ENCODE data around the gene LRCH2. TPM values are rescaled to one million over a fixed set of nuclear protein-coding genes. Genes with fewer than 3 reads are reported as not detected.

The LRCH2 gene
- total and polyA plus RNA-seq, 8 donors: 0.12 to 1.0 (median 0.39) TPM

DNA sequence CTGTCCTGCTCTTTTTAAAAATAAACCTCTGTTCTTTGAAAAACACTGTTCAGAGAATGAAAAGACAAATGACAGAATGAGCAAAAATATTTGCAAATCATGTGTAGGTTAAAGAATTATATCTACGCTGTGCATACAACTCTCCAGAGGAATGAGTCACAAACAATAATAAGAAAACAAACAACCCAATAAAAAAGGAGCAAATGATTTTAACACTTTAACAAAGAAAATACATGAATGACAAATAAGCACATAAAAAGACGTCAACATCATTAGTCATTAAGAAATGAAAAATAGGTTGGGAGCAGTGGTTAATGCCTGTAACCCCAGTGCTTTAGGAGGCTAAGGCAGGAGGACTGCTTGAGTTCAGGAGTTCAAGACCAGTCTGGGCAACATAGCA lies 21.1 kb upstream of the LRCH2 start:
- Histone ChIP-seq H3K9me3 (no peaks in the 10 kb centered on the region), H3K27ac (no peak overlapping the region), H3K36me3 (no peaks in the 10 kb centered on the region), H3K4me1 (no peaks in the 10 kb centered on the region), H3K27me3 (peaks cover 0 to 12% (median 4%) of the 10 kb centered on the region in 4 donors), H3K4me3 (no peak overlapping the region)
- TF ChIP-seq CTCF (IDR thresholded peaks at IDR 0.05): no peak
- ATAC-seq (no peak), FAIRE-seq (no peak), DNase-seq (no peak)
- 59 to 61% methylated on average over 2 of the region's 2 CpGs for WGBS, 2 donors
- intact Hi-C loops (cut with DNase I): no loop called here

- peaks cover 0 to 11% (median 3%) of the 10 kb centered on the region in 4 donors for H3K27me3 ChIP-seq
- no peak overlapping the region for H3K4me3 ChIP-seq
- TF ChIP-seq CTCF (IDR thresholded peaks at IDR 0.05): no peak
- FAIRE-seq: no peak
- DNase-seq: no peak
- intact Hi-C loops (cut with DNase I): no loop called here
- no peak overlapping the region for H3K27ac ChIP-seq
- H3K36me3 ChIP-seq: no peaks in the 10 kb centered on the region
- no peak for ATAC-seq
- H3K9me3 ChIP-seq: no peaks in the 10 kb centered on the region
- H3K4me1 ChIP-seq: no peaks in the 10 kb centered on the region
- WGBS, 2 donors: 39 to 56% methylated on average over 2 of the region's 2 CpGs
Measured at GRCh38 chrX:115251458-115252233, 17.8 kb upstream of the LRCH2 start.

DNA sequence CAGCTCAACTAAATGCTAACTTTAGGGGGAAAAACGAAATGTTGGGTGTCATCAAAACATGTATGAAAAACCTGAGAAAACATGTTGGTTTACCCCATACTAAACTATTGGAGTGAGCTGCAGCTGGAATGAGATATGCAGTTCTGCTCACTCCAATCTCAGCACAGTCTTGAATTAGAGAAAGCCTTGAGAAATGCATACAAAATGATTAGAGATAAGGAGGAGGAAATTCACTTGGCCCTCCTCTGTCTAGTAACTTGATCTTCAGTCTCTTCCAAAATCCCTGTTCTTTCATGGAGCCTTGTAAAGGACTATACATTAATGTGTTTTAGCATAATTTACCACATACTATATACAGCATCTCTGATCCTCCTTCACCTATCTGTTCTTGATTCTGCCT lies 3.2 kb upstream of the LRCH2 start:
- 19 to 33% methylated on average over 1 of the region's 1 CpG for WGBS, 2 donors
- ATAC-seq (no peak), FAIRE-seq (no peak), DNase-seq (no peak)
- H3K36me3 ChIP-seq: no peaks in the 10 kb centered on the region
- intact Hi-C loops (cut with DNase I): no loop called here
- no peaks in the 10 kb centered on the region for H3K9me3 ChIP-seq
- H3K27me3 ChIP-seq: peaks cover 0 to 46% (median 3%) of the 10 kb centered on the region in 4 donors
- no peaks in the 10 kb centered on the region for H3K4me1 ChIP-seq
- TF ChIP-seq CTCF (IDR thresholded peaks at IDR 0.05): no peak
- H3K4me3 ChIP-seq: no peak overlapping the region
- no peak overlapping the region for H3K27ac ChIP-seq

DNA sequence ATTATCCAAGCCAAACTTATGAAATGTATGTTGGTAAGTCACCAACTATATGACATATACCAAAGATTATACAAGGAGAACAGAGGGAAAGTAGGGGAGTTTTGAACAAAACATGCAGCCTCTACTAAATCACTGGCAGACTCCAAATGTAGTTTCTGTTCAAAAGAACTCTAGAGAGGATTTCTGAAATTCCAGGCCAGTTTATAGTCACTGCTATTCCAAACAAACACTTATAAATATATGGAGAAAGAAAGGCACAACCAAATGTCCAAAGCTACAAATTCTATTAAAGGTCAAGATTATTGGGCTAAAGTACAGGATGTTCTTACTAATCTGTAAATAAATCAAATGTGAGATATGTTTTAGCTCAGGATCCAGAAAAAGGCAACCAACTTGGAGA lies 2.7 kb upstream of the LRCH2 start:
- ATAC-seq (no peak), DNase-seq (no peak), FAIRE-seq (no peak)
- H3K4me1 ChIP-seq: no peaks in the 10 kb centered on the region
- no peak for TF ChIP-seq CTCF (IDR thresholded peaks at IDR 0.05)
- H3K27ac ChIP-seq: no peak overlapping the region
- H3K9me3 ChIP-seq: no peaks in the 10 kb centered on the region
- intact Hi-C loops (cut with DNase I): no loop called here
- H3K36me3 ChIP-seq: no peaks in the 10 kb centered on the region
- H3K4me3 ChIP-seq: no peak overlapping the region
- H3K27me3 ChIP-seq: peaks cover 0 to 51% (median 5%) of the 10 kb centered on the region in 4 donors

DNA sequence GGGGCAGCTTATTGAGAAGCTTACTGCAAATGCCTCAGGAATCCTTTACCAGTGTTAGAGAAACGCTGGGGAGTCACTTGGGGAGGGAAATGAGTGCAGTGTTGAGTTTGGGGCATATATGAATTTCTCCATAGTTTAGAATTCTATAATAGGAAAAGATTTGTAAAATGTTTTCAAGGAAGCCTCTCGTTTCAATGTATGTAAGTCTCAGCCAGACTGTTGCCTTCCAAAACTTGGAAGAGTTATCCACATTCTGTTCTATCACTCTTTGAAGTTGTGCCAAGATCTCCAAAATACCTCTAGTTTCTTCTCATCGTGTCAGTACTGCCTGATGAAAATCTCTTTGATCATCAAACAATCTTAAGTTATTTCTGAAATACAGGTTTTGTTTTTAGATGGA lies 565 bp upstream of the LRCH2 start:
- Histone ChIP-seq H3K27ac (no peak overlapping the region), H3K4me1 (no peaks in the 10 kb centered on the region), H3K27me3 (peaks cover 0 to 47% (median 5%) of the 10 kb centered on the region in 4 donors), H3K9me3 (no peaks in the 10 kb centered on the region), H3K4me3 (no peak overlapping the region), H3K36me3 (no peaks in the 10 kb centered on the region)
- TF ChIP-seq CTCF (IDR thresholded peaks at IDR 0.05): no peak
- DNase-seq (no peak), ATAC-seq (no peak), FAIRE-seq (no peak)
- WGBS, 2 donors: 25 to 30% methylated on average over 3 of the region's 3 CpGs
- intact Hi-C loops (cut with DNase I): no loop called here

Measured in pancreas (tissue), 10 donors.